Measurements from ENCODE around the gene RIMS3. TPM values are rescaled to one million over a fixed set of nuclear protein-coding genes. Genes with fewer than 3 reads are reported as not detected.

The RIMS3 gene
- total RNA-seq, 1 donor from 2014 or later, result 0.67 TPM

GRCh38 chr1:40636777-40637176, 28.7 kb downstream of the RIMS3 start:
- intact Hi-C loops (cut with DNase I), result no loop called here
- no peak for DNase-seq (ENCODE audit: low spot score)

GRCh38 chr1:40635763-40636500, 29.6 kb downstream of the RIMS3 start:
- peak; percentile 53 for DNase-seq (ENCODE audit: low spot score)
- intact Hi-C loops (cut with DNase I), result no loop called here

GRCh38 chr1:40634901-40635655, 30.4 kb downstream of the RIMS3 start:
- DNase-seq (ENCODE audit: low spot score), result peak; percentile 6
- intact Hi-C loops (cut with DNase I), result no loop called here

- DNase-seq (ENCODE audit: low spot score), result peak; percentile 69
- intact Hi-C loops (cut with DNase I), result no loop called here
Observed at GRCh38 chr1:40633931-40634376, 31.5 kb downstream of the RIMS3 start.

- intact Hi-C loops (cut with DNase I), result no loop called here
Observed at GRCh38 chr1:40633523-40633922, 32.0 kb downstream of the RIMS3 start.

GRCh38 chr1:40630488-40631223, 34.8 kb downstream of the RIMS3 start:
- peak; percentile 68 for DNase-seq (ENCODE audit: low spot score)

More at GRCh38 chr1:40633523-40633922, 32.0 kb downstream of the RIMS3 start:
- DNase-seq (ENCODE audit: low spot score), result peak; percentile 6

GRCh38 chr1:40629546-40629945, 35.9 kb downstream of the RIMS3 start:
- intact Hi-C loops (cut with DNase I), result loop anchor here (5.0 to 10.0 kb wide), 2 partner anchors 38 to 325 kb away; partner anchors contain the start of gene RIMS3
- DNase-seq (ENCODE audit: low spot score), result peak; percentile 31

More at GRCh38 chr1:40630488-40631223, 34.8 kb downstream of the RIMS3 start:
- intact Hi-C loops (cut with DNase I), result no loop called here

- intact Hi-C loops (cut with DNase I), result loop anchor here (5.0 to 10.0 kb wide), 2 partner anchors 38 to 326 kb away; partner anchors contain the start of gene RIMS3
- peak; percentile 31 for DNase-seq (ENCODE audit: low spot score)
Observed at GRCh38 chr1:40628903-40629292, 36.6 kb downstream of the RIMS3 start.

- intact Hi-C loops (cut with DNase I), result loop anchor here (5.0 to 10.0 kb wide), 2 partner anchors 39 to 327 kb away; partner anchors contain the start of gene RIMS3
- peak; percentile 68 for DNase-seq (ENCODE audit: low spot score)
Observed at GRCh38 chr1:40627987-40628902, 37.2 kb downstream of the RIMS3 start.

- DNase-seq (ENCODE audit: low spot score), result peak; percentile 63
- intact Hi-C loops (cut with DNase I), result loop anchor here (5.0 to 10.0 kb wide), 2 partner anchors 41 to 328 kb away; partner anchors contain the start of gene RIMS3
Observed at GRCh38 chr1:40626383-40626770, 39.1 kb downstream of the RIMS3 start.

- intact Hi-C loops (cut with DNase I), result loop anchor here (5.0 to 10.0 kb wide), 2 partner anchors 42 to 329 kb away; partner anchors contain the start of gene RIMS3
- DNase-seq (ENCODE audit: low spot score), result peak; percentile 59
Observed at GRCh38 chr1:40625476-40626382, 39.8 kb downstream of the RIMS3 start.

GRCh38 chr1:40625076-40625475, 40.4 kb downstream of the RIMS3 start:
- intact Hi-C loops (cut with DNase I), result loop anchor here (5.0 to 10.0 kb wide), 2 partner anchors 42 to 330 kb away; partner anchors contain the start of gene RIMS3
- peak; percentile 61 for DNase-seq (ENCODE audit: low spot score)

GRCh38 chr1:40622936-40623629, 42.4 kb downstream of the RIMS3 start:
- DNase-seq (ENCODE audit: low spot score), result peak; percentile 20
- intact Hi-C loops (cut with DNase I), result loop anchor here (5.0 to 10.0 kb wide), 2 partner anchors 144 to 332 kb away; no protein-coding TSS in a partner anchor

- DNase-seq (ENCODE audit: low spot score), result peak; percentile 54
Observed at GRCh38 chr1:40621821-40622450, 43.5 kb downstream of the RIMS3 start.

GRCh38 chr1:40620586-40621210, 44.8 kb downstream of the RIMS3 start:
- intact Hi-C loops (cut with DNase I), result loop anchor here (5.0 to 10.0 kb wide), 2 partner anchors 147 to 334 kb away; no protein-coding TSS in a partner anchor
- peak; percentile 15 for DNase-seq (ENCODE audit: low spot score)

More at GRCh38 chr1:40621821-40622450, 43.5 kb downstream of the RIMS3 start:
- intact Hi-C loops (cut with DNase I), result loop anchor here (5.0 to 10.0 kb wide), 2 partner anchors 145 to 333 kb away; no protein-coding TSS in a partner anchor
